Measurements from ENCODE around the gene CDH13. TPM values are rescaled to one million over a fixed set of nuclear protein-coding genes. Genes with fewer than 3 reads are reported as not detected.
A peak's percentile ranks its signal among the peaks of the same experiment; 100 is the strongest.

The CDH13 gene
- total and polyA plus RNA-seq, 9 of the 15 experiments (the other 6 are each of a cell fraction or from before 2014, with no cell fraction given), result 0.03 TPM; not detected in 8

GRCh38 chr16:83837566-83837965 lies 1210.8 kb downstream of the CDH13 start:
- DNase-seq (ENCODE audit: extremely low read depth in 1 of 4, low spot score in 3 of 4) (no peak), ATAC-seq (no peak), FAIRE-seq (no peak)
- POLR2A ChIA-PET, result interaction anchor here (0.5 kb wide), 1 partner anchor 247 kb away, joined by 4 read pairs; no protein-coding TSS in a partner anchor
- Histone ChIP-seq H3K9me1 (ENCODE audit: control insufficient read depth, insufficient read depth, low read length) (no peaks in the 10 kb centered on the region), H3K4me2 (ENCODE audit: insufficient read depth, low read length) (no peak overlapping the region), H3K4me3 (no peak overlapping the region), H4K20me1 (replicated peaks; ENCODE audit: control insufficient read depth, insufficient read depth, low read length) (no peaks in the 10 kb centered on the region), H3K9me3 (replicated peaks; ENCODE audit: control insufficient read depth, insufficient read depth, low read depth, low read length) (0 out of 2 replicates have a peak, but pooled peaks cover 4% of the 10 kb centered on the region), H3K27ac (ENCODE audit: extremely low read depth, low read depth, low read length) (no peak overlapping the region), H2AFZ (ENCODE audit: low read depth, low read length) (no peak overlapping the region), H3K9ac (ENCODE audit: insufficient read depth in 1 of 2, low read depth in 2 of 2, low read length in 2 of 2) (no peak overlapping the region), H3K36me3 (ENCODE audit: control insufficient read depth, insufficient read depth, low read length) (no peaks in the 10 kb centered on the region), H3K4me1 (replicated peaks in 1 of 2; ENCODE audit: control insufficient read depth in 2 of 2, insufficient read depth in 2 of 2, low read length in 2 of 2) (peaks cover 0 to 12% of the 10 kb centered on the region in 2 experiments; a peak in 3 of 5 replicates), H3K79me2 (ENCODE audit: control insufficient read depth, insufficient read depth, low read length) (no peaks in the 10 kb centered on the region), H3K27me3 (ENCODE audit: control insufficient read depth in 2 of 2, insufficient read depth in 2 of 2, low read length in 2 of 2) (peaks cover 23 to 24% of the 10 kb centered on the region in 2 experiments)
- in situ Hi-C loops (cut with MboI), result no loop called here
- CTCF ChIA-PET (ENCODE audit: low intra/inter-chr PET ratio), result no interaction called here
- 0% methylated on average over 4 of the region's 4 CpGs for WGBS (ENCODE audit: insufficient coverage, low coverage, missing lambda C conversion rate)
- TF ChIP-seq CHD7 (IDR thresholded peaks at IDR 0.05; ENCODE audit: low read depth, low read length) (no peak), ZNF316 (IDR thresholded peaks at IDR 0.05) (peak; percentile 57), NFYB (IDR thresholded peaks at IDR 0.05; ENCODE audit: extremely low read depth, insufficient read length) (no peak), TRIM24 (IDR thresholded peaks at IDR 0.05) (peak in 1 of 2 experiments; percentile 40; a peak in 1 of 4 replicates)
- BruUV-seq (replicated peaks), result no TSS peak
- intact Hi-C loops (cut with micrococcal nuclease), result no loop called here

Data from K562 (cell line).